ENCODE measurements around the gene ATP8A2. TPM values are rescaled to one million over a fixed set of nuclear protein-coding genes. Genes with fewer than 3 reads are reported as not detected.

ATP8A2 gene
- total RNA-seq, 1 donor from 2014 or later = 1.7 TPM

GRCh38 chr13:25873242-25873612 lies 501.5 kb downstream of the ATP8A2 start:
- no peaks in the 10 kb centered on the region for H3K9me3 ChIP-seq
- H3K36me3 ChIP-seq = no peaks in the 10 kb centered on the region
- ATAC-seq = no peak
- intact Hi-C loops (cut with DNase I) = no loop called here
- no peak for DNase-seq
- TF ChIP-seq, protein P1, sequence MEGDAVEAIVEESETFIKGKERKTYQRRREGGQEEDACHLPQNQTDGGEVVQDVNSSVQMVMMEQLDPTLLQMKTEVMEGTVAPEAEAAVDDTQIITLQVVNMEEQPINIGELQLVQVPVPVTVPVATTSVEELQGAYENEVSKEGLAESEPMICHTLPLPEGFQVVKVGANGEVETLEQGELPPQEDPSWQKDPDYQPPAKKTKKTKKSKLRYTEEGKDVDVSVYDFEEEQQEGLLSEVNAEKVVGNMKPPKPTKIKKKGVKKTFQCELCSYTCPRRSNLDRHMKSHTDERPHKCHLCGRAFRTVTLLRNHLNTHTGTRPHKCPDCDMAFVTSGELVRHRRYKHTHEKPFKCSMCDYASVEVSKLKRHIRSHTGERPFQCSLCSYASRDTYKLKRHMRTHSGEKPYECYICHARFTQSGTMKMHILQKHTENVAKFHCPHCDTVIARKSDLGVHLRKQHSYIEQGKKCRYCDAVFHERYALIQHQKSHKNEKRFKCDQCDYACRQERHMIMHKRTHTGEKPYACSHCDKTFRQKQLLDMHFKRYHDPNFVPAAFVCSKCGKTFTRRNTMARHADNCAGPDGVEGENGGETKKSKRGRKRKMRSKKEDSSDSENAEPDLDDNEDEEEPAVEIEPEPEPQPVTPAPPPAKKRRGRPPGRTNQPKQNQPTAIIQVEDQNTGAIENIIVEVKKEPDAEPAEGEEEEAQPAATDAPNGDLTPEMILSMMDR (IDR thresholded peaks at IDR 0.05) = no peak
- peaks cover 4% of the 10 kb centered on the region for H3K27me3 ChIP-seq (ENCODE audit: low read depth)
- no peak overlapping the region for H3K4me3 ChIP-seq
- H3K4me1 ChIP-seq = no peaks in the 10 kb centered on the region
- no peak overlapping the region for H3K27ac ChIP-seq

GRCh38 chr13:25874064-25874737 lies 502.4 kb downstream of the ATP8A2 start:
- intact Hi-C loops (cut with DNase I) = no loop called here
- no peaks in the 10 kb centered on the region for H3K36me3 ChIP-seq
- TF ChIP-seq, protein P1 (IDR thresholded peaks at IDR 0.05) = no peak
- H3K27ac ChIP-seq = no peak overlapping the region
- DNase-seq (no peak), ATAC-seq (no peak)
- peaks cover 4% of the 10 kb centered on the region for H3K27me3 ChIP-seq (ENCODE audit: low read depth)
- no peaks in the 10 kb centered on the region for H3K9me3 ChIP-seq
- H3K4me1 ChIP-seq = no peaks in the 10 kb centered on the region
- H3K4me3 ChIP-seq = no peak overlapping the region

DNA sequence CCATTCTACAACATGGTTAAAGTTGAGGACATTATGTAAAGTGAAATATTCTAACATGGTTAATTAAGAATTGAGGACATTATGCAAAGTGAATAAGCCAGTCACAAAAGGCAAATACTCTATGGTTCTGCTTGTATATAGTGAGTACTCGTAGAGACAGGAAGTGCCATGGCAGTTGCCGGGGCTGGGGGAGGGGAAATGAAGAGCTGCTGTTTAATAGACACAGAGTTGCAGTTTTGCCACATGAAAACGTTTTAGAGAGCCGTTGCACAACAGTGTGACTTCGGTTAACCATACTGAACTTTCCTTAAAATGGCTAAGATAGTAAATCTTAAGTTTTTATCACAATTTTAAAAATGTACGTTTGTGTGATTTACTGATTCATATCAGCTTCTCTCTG lies 503.1 kb downstream of the ATP8A2 start:
- no peak overlapping the region for H3K4me3 ChIP-seq
- no peaks in the 10 kb centered on the region for H3K36me3 ChIP-seq
- intact Hi-C loops (cut with DNase I) = no loop called here
- H3K4me1 ChIP-seq = no peaks in the 10 kb centered on the region
- TF ChIP-seq, protein P1 (IDR thresholded peaks at IDR 0.05) = no peak
- peak in 1 of 2 donors; percentile 37 for ATAC-seq
- DNase-seq = no peak
- H3K27me3 ChIP-seq (ENCODE audit: low read depth) = peaks cover 4% of the 10 kb centered on the region
- no peaks in the 10 kb centered on the region for H3K9me3 ChIP-seq
- no peak overlapping the region for H3K27ac ChIP-seq

DNA sequence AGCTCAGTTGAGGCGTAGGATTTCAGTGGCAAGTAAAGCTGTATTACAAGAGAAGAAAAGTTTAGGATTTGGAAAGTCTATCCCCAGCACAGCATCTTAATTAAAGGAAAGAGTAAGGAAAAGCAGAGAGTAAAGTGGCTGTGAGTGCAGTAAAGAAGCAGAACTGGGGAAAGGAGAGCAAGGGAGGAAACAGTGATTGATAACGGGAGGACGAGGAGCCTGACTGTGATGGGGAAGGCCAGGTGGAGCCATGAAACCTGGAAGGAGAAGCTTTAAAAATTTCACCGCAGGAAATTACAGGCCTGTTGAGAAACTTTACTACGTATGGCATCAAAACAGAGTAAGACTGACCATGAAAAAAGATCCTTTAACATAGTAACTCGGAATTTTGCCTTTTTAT lies 504.5 kb downstream of the ATP8A2 start:
- TF ChIP-seq, protein P1 (IDR thresholded peaks at IDR 0.05) = no peak
- Histone ChIP-seq H3K27ac (no peak overlapping the region), H3K36me3 (no peaks in the 10 kb centered on the region), H3K4me1 (no peaks in the 10 kb centered on the region), H3K9me3 (no peaks in the 10 kb centered on the region), H3K27me3 (ENCODE audit: low read depth) (no peaks in the 10 kb centered on the region), H3K4me3 (no peak overlapping the region)
- DNase-seq (no peak), ATAC-seq (no peak)
- intact Hi-C loops (cut with DNase I) = no loop called here

- no peak for DNase-seq
- intact Hi-C loops (cut with DNase I) = no loop called here
Observed at GRCh38 chr13:25879466-25879865, 507.7 kb downstream of the ATP8A2 start.

More at GRCh38 chr13:25879466-25879865, 507.7 kb downstream of the ATP8A2 start:
- no peaks in the 10 kb centered on the region for H3K9me3 ChIP-seq
- H3K27me3 ChIP-seq (ENCODE audit: low read depth) = no peaks in the 10 kb centered on the region
- no peaks in the 10 kb centered on the region for H3K36me3 ChIP-seq
- TF ChIP-seq, protein P1 (IDR thresholded peaks at IDR 0.05) = no peak
- H3K4me1 ChIP-seq = peaks cover 7% of the 10 kb centered on the region
- H3K4me3 ChIP-seq = no peak overlapping the region
- no peak overlapping the region for H3K27ac ChIP-seq
- no peak for ATAC-seq

All from lower lobe of right lung (tissue), 2 donors.